Transverse colon (tissue), 4 donors: ENCODE data around the gene SH3RF3. TPM values are rescaled to one million over a fixed set of nuclear protein-coding genes. Genes with fewer than 3 reads are reported as not detected.
A peak's percentile ranks its signal among the peaks of the same experiment; 100 is the strongest.

Experiments used
- DNase-seq: peaks from one replicate; pipeline ENCODE4 v3.0.0-alpha.2; 2019
- H3K27ac ChIP-seq, 4 donors: fragments of 200-600 bp; sonication (generic); 2 replicates each; pipeline ENCODE4 v1.5.1; 2016 to 2018; ENCODE audit warnings: inconsistent platforms in 4 of 4
- H3K27me3 ChIP-seq: fragments of 200-600 bp; sonication (generic); 2 replicates; pipeline ENCODE4 v1.5.1; 2017; ENCODE audit warnings: inconsistent platforms
- H3K36me3 ChIP-seq, 4 donors: fragments of 200-600 bp; sonication (generic); 2 replicates each; pipeline ENCODE4 v1.5.1; 2017 to 2019; ENCODE audit warnings: inconsistent platforms in 4 of 4
- H3K4me1 ChIP-seq, 4 donors: fragments of 200-600 bp; sonication (generic); 2 replicates each; pipeline ENCODE4 v1.5.1; 2017 to 2020; ENCODE audit warnings: inconsistent platforms in 4 of 4
- H3K4me3 ChIP-seq, 4 donors: fragments of 200-600 bp; sonication (generic); 1 replicate in 1 of 4; 2 replicates in 3 of 4; pipeline versions ENCODE4 v1.5.1 to v1.6.1; 2017 to 2019; ENCODE audit warnings: inconsistent platforms in 4 of 4
- H3K9me3 ChIP-seq, 2 donors: fragments of 200-600 bp; sonication (generic); 2 replicates each; pipeline ENCODE4 v1.5.1; 2017 to 2019; ENCODE audit warnings: inconsistent platforms in 2 of 2
- CTCF ChIP-seq, 5 experiments: fragments of 200-600 bp in 3 of 5; fragments of 450-650 bp in 2 of 5; sonication (generic) in 3 of 5; IDR thresholded peaks; 1 replicate in 2 of 5; 2 replicates in 3 of 5; pipeline ENCODE4 v1.5.1; 2016 to 2017; ENCODE audit warnings: antibody characterized with exemption in 5 of 5, inconsistent platforms in 3 of 5, mild to moderate bottlenecking in 2 of 5, moderate library complexity in 1 of 5
- EP300 ChIP-seq: sonication (generic); formaldehyde crosslinking; IDR thresholded peaks from one replicate; pipeline ENCODE4 v1.6.1; 2017; ENCODE audit warnings: antibody characterized with exemption, low read depth
- POLR2A ChIP-seq: fragments of 450-650 bp; IDR thresholded peaks from one replicate; pipeline ENCODE4 v1.6.1; 2016; ENCODE audit warnings: antibody characterized with exemption, mild to moderate bottlenecking, moderate library complexity
- POLR2AphosphoS5 ChIP-seq, 3 donors: sonication (generic); formaldehyde crosslinking; IDR thresholded peaks; one replicate each; pipeline ENCODE4 v1.6.1; 2016; ENCODE audit warnings: antibody characterized with exemption in 3 of 3
- WGBS, 2 donors: methylation state at CpG; one replicate each; pipeline ENCODE4 v1.1.5; 2018; ENCODE audit warnings: low coverage in 1 of 2; 5-methylcytosine and 5-hydroxymethylcytosine counted together
- in situ Hi-C, 4 donors: fragments of 200-750 bp; cut with MboI; loops; one replicate each; pipeline versions ENCODE4 v1.15.0 to v1.15.1; 2017; ENCODE audit warnings: low sequenced_read_pairs in 3 of 4, low pct_ligation_motif_present in 1 of 4, low pct_unique_long_range_greater_than_20kb in 1 of 4
- intact Hi-C: fragments of 100-400 bp; cut with DNase I; formaldehyde crosslinking; loops from one replicate; pipeline ENCODE4 v1.15.1; 2023; ENCODE audit warnings: low total_unique reads
- total RNA-seq, 4 donors: library from RNA; depleted of rRNA; stranded (reverse); fragments of >200 nt; gene quantifications; one replicate each; pipeline ENCODE4 v1.1.0, GENCODE V29; 2016

SH3RF3 gene
- total RNA-seq, 4 donors from 2014 or later: 1.9 to 8.8 (median 2.9) TPM

- intact Hi-C loops: no loop called here
- WGBS, 2 donors: 76 to 88% methylated on average over 9 of the region's 9 CpGs
- Histone ChIP-seq H3K4me3 (no peak overlapping the region), H3K27me3 (no peaks in the 10 kb centered on the region), H3K9me3 (no peaks in the 10 kb centered on the region), H3K27ac (no peak overlapping the region), H3K4me1 (no peaks in the 10 kb centered on the region), H3K36me3 (no peaks in the 10 kb centered on the region)
- in situ Hi-C loops: no loop called here
- TF ChIP-seq EP300 (no peak), CTCF (IDR thresholded peaks at IDR 0.05) (no peak), POLR2A (no peak), POLR2AphosphoS5 (IDR thresholded peaks at IDR 0.05) (no peak)
- no peak for DNase-seq
Measured at GRCh38 chr2:109457366-109457765, 328.4 kb downstream of the SH3RF3 start.

GRCh38 chr2:109457794-109458193 lies 328.8 kb downstream of the SH3RF3 start:
- Histone ChIP-seq H3K27ac (no peak overlapping the region), H3K36me3 (no peaks in the 10 kb centered on the region), H3K4me3 (no peak overlapping the region), H3K9me3 (no peaks in the 10 kb centered on the region), H3K4me1 (no peaks in the 10 kb centered on the region), H3K27me3 (no peaks in the 10 kb centered on the region)
- no peak for TF ChIP-seq EP300
- no peak for TF ChIP-seq POLR2A
- TF ChIP-seq POLR2AphosphoS5 (IDR thresholded peaks at IDR 0.05): no peak
- TF ChIP-seq CTCF (IDR thresholded peaks at IDR 0.05): no peak
- intact Hi-C loops: no loop called here
- in situ Hi-C loops: no loop called here
- DNase-seq: no peak
- WGBS, 2 donors: 55 to 68% methylated on average over 4 to 7 of the region's 7 CpGs

GRCh38 chr2:109458512-109458911 lies 329.5 kb downstream of the SH3RF3 start:
- Histone ChIP-seq H3K36me3 (no peaks in the 10 kb centered on the region), H3K4me1 (no peaks in the 10 kb centered on the region), H3K9me3 (no peaks in the 10 kb centered on the region), H3K27me3 (no peaks in the 10 kb centered on the region), H3K27ac (no peak overlapping the region), H3K4me3 (no peak overlapping the region)
- in situ Hi-C loops (no loop called here), intact Hi-C loops (no loop called here)
- 83% methylated on average over 1 of the region's 1 CpG; no CpG with 5 or more reads in 1 of the 2 donors for WGBS, 2 donors
- DNase-seq: no peak
- no peak for TF ChIP-seq CTCF (IDR thresholded peaks at IDR 0.05)
- no peak for TF ChIP-seq POLR2A
- no peak for TF ChIP-seq POLR2AphosphoS5 (IDR thresholded peaks at IDR 0.05)
- TF ChIP-seq EP300: no peak

- TF ChIP-seq POLR2AphosphoS5 (IDR thresholded peaks at IDR 0.05) (peak in 1 of 3 donors; percentile 33), CTCF (IDR thresholded peaks at IDR 0.05) (no peak)
- Histone ChIP-seq H3K36me3 (no peaks in the 10 kb centered on the region), H3K4me1 (no peaks in the 10 kb centered on the region), H3K4me3 (no peak overlapping the region), H3K27me3 (no peaks in the 10 kb centered on the region), H3K9me3 (no peaks in the 10 kb centered on the region), H3K27ac (no peak overlapping the region)
- no peak for DNase-seq
- in situ Hi-C loops (no loop called here), intact Hi-C loops (no loop called here)
- 76 to 90% methylated on average over 2 to 6 of the region's 6 CpGs for WGBS, 2 donors
Measured at GRCh38 chr2:109459485-109459884, 330.5 kb downstream of the SH3RF3 start.
